ENCODE results near the gene NTSR2.

NTSR2 gene

GRCh38 chr2:11672407-11672806, 2.4 kb upstream of the NTSR2 start:
- TF ChIP-seq CTCF (IDR thresholded peaks at IDR 0.05) = no peak
- Histone ChIP-seq H3K27ac (no peak overlapping the region), H3K4me3 (no peak overlapping the region)
- DNase-seq (ENCODE audit: low spot score) = no peak

GRCh38 chr2:11667866-11668637, 1.9 kb downstream of the NTSR2 start:
- H3K27ac ChIP-seq = no peak overlapping the region
- DNase-seq (ENCODE audit: low spot score) = no peak
- no peak for TF ChIP-seq CTCF (IDR thresholded peaks at IDR 0.05)
- H3K4me3 ChIP-seq = no peak overlapping the region

- DNase-seq (ENCODE audit: low spot score) = no peak
- TF ChIP-seq CTCF (IDR thresholded peaks at IDR 0.05) = no peak
- Histone ChIP-seq H3K4me3 (no peak overlapping the region), H3K27ac (no peak overlapping the region)
Measured at GRCh38 chr2:11667194-11667593, 2.8 kb downstream of the NTSR2 start.

- no peak overlapping the region for H3K4me3 ChIP-seq
- TF ChIP-seq CTCF (IDR thresholded peaks at IDR 0.05) = no peak
- no peak overlapping the region for H3K27ac ChIP-seq
- no peak for DNase-seq (ENCODE audit: low spot score)
Measured at GRCh38 chr2:11665510-11666362, 4.3 kb downstream of the NTSR2 start.

GRCh38 chr2:11665028-11665427, 5.0 kb downstream of the NTSR2 start:
- TF ChIP-seq CTCF (IDR thresholded peaks at IDR 0.05) = no peak
- Histone ChIP-seq H3K4me3 (no peak overlapping the region), H3K27ac (no peak overlapping the region)
- no peak for DNase-seq (ENCODE audit: low spot score)

- Histone ChIP-seq H3K27ac (no peak overlapping the region), H3K4me3 (no peak overlapping the region)
- no peak for DNase-seq (ENCODE audit: low spot score)
- no peak for TF ChIP-seq CTCF (IDR thresholded peaks at IDR 0.05)
Measured at GRCh38 chr2:11663427-11663826, 6.6 kb downstream of the NTSR2 start.

Measured in coronary artery (tissue), 2 donors.